GM23248 (cell line): ENCODE data around the gene CENPE. TPM values are rescaled to one million over a fixed set of nuclear protein-coding genes. Genes with fewer than 3 reads are reported as not detected.
A peak's percentile ranks its signal among the peaks of the same experiment; 100 is the strongest.

Experiments
- DNase-seq: peaks from one replicate; pipeline ENCODE4 v3.0.0-alpha.2; 2015
- H2AFZ ChIP-seq: fragments of 200-600 bp; sonication (generic); 2 replicates; pipeline ENCODE4 v1.6.1; 2016; ENCODE audit warnings: antibody characterized with exemption
- H3F3A ChIP-seq: fragments of 200-600 bp; sonication (generic); 2 replicates; pipeline ENCODE4 v1.6.1; 2016; ENCODE audit warnings: mild to moderate bottlenecking, antibody characterized with exemption, mixed run types; ENCODE audit not compliant: insufficient read depth
- H3K27ac ChIP-seq: fragments of 200-600 bp; sonication (generic); 2 replicates; pipeline ENCODE4 v1.5.1; 2016; ENCODE audit warnings: mild to moderate bottlenecking
- H3K27me3 ChIP-seq: fragments of 200-600 bp; sonication (generic); replicated peaks from 2 replicates; pipeline ENCODE4 v1.6.1; 2016; ENCODE audit warnings: mild to moderate bottlenecking; ENCODE audit not compliant: insufficient read depth
- H3K36me3 ChIP-seq: fragments of 200-600 bp; sonication (generic); 2 replicates; pipeline ENCODE4 v1.6.1; 2016; ENCODE audit warnings: low read depth, mild to moderate bottlenecking
- H3K4me1 ChIP-seq: fragments of 200-600 bp; sonication (generic); 2 replicates; pipeline ENCODE4 v1.6.1; 2016; ENCODE audit warnings: mild to moderate bottlenecking; ENCODE audit not compliant: insufficient read depth
- H3K4me2 ChIP-seq: fragments of 200-600 bp; sonication (generic); one replicate; pipeline ENCODE4 v1.6.1; 2016; ENCODE audit warnings: mild to moderate bottlenecking; ENCODE audit not compliant: unreplicated experiment
- H3K4me3 ChIP-seq: fragments of 200-600 bp; sonication (generic); 2 replicates; pipeline ENCODE4 v1.5.1; 2016; ENCODE audit warnings: mild to moderate bottlenecking
- H3K79me2 ChIP-seq: fragments of 200-600 bp; sonication (generic); 2 replicates; pipeline ENCODE4 v1.6.1; 2016; ENCODE audit warnings: mild to moderate bottlenecking; ENCODE audit not compliant: insufficient read depth
- H3K9ac ChIP-seq: fragments of 200-600 bp; sonication (generic); 2 replicates; pipeline ENCODE4 v1.6.1; 2016; ENCODE audit warnings: mild to moderate bottlenecking
- H3K9me2 ChIP-seq: fragments of 200-600 bp; sonication (generic); 2 replicates; pipeline ENCODE4 v1.6.1; 2016; ENCODE audit warnings: mixed run types, mild to moderate bottlenecking, moderate library complexity; ENCODE audit not compliant: insufficient read depth
- H3K9me3 ChIP-seq: fragments of 200-600 bp; sonication (generic); one replicate; pipeline ENCODE4 v1.6.1; 2017; ENCODE audit warnings: low read depth
- H4K20me1 ChIP-seq: fragments of 200-600 bp; sonication (generic); 2 replicates; pipeline ENCODE4 v1.6.0; 2016; ENCODE audit not compliant: insufficient read depth
- EZH2 ChIP-seq: fragments of 200-600 bp; sonication (generic); IDR thresholded peaks from 2 replicates; pipeline ENCODE4 v1.6.1; 2018; ENCODE audit warnings: antibody characterized with exemption, mild to moderate bottlenecking; ENCODE audit not compliant: insufficient read depth, poor library complexity, severe bottlenecking
- EZH2phosphoT487 ChIP-seq: fragments of 200-600 bp; sonication (generic); IDR thresholded peaks from 2 replicates; pipeline ENCODE4 v1.6.1; 2018; ENCODE audit warnings: antibody characterized with exemption, moderate library complexity, mild to moderate bottlenecking, low read depth; ENCODE audit not compliant: insufficient read depth
- WGBS, 2 experiments: methylation state at CpG; one replicate each; pipeline ENCODE4 v1.1.6; 2015 to 2017; ENCODE audit warnings: low lambda C conversion rate in 2 of 2, low coverage in 1 of 2; ENCODE audit errors: missing lambda C conversion rate in 2 of 2; 5-methylcytosine and 5-hydroxymethylcytosine counted together
- in situ Hi-C: fragments of 300-500 bp; cut with MboI; formaldehyde crosslinking; loops from 2 replicates; pipeline ENCODE4 v1.15.0; 2020
- polyA plus RNA-seq: library from polyadenylated mRNA; unstranded; fragments of >200 nt; fragmentation: Nextera tagmentation; extraction: Ambion mirVana; gene quantifications from 2 replicates; pipeline ENCODE4 v1.2.1, GENCODE V29; 2016
- total RNA-seq: library from RNA; depleted of rRNA; stranded (reverse); fragments of >200 nt; shearing (Covaris generic); gene quantifications from 2 replicates; pipeline ENCODE4 v1.2.3, GENCODE V29; 2014

Gene CENPE
- total and polyA plus RNA-seq, 2 experiments from 2014 or later, result 6.7 to 11.0 TPM

DNA sequence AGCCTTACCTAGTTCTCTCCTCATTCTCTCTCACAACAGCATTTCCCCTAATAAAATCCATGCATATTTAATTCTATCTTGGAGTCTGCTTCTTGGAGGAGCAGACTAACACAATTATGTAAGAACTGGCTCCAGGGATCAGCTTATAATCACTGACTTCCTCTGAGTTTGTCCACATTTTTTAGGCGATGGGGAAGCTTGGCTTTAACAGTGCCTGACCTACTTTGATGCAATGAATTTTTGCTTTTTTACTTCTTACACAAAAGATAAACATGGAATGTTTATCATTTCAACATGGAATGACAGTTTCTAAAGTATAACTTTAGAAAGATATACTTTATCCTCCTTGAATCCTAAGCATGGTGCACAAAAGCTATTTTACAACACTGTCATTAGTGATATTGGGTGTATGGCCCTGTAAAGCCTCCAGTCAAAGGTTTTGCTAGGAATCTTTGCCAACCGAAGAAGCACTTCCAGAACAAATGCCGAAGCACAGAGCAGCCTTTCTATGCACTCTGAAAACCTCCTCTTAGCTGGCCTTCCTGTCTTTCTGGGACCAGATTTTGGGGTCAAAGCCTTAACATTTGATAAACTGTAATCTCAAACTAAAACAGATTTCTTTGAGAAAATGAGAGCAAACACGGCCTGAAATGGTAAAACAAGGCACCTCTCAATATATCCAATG lies 99.2 kb downstream of the CENPE start:
- no peak for TF ChIP-seq EZH2
- no peak for TF ChIP-seq EZH2phosphoT487
- H4K20me1 ChIP-seq, result no peaks in the 10 kb centered on the region
- H3K27ac ChIP-seq, result peak overlapping the region; percentile 87
- WGBS, 2 experiments, result 1 to 4% methylated on average over 4 of the region's 4 CpGs
- peak overlapping the region; percentile 87 for H3K4me3 ChIP-seq
- no peaks in the 10 kb centered on the region for H3K9me3 ChIP-seq
- H3F3A ChIP-seq, result peaks cover 14% of the 10 kb centered on the region; the same call in 1 of the 2 replicates
- peak; percentile 53 for DNase-seq
- H3K4me2 ChIP-seq, result peak overlapping the region; percentile 99
- H3K9ac ChIP-seq, result peak overlapping the region; percentile 89
- H3K9me2 ChIP-seq, result no peaks in the 10 kb centered on the region
- no peaks in the 10 kb centered on the region for H3K36me3 ChIP-seq
- in situ Hi-C loops, result no loop called here
- H2AFZ ChIP-seq, result peak overlapping the region; percentile 92
- H3K4me1 ChIP-seq, result peaks cover 13% of the 10 kb centered on the region
- H3K79me2 ChIP-seq, result peaks cover 35% of the 10 kb centered on the region
- H3K27me3 ChIP-seq, result no peaks in the 10 kb centered on the region

DNA sequence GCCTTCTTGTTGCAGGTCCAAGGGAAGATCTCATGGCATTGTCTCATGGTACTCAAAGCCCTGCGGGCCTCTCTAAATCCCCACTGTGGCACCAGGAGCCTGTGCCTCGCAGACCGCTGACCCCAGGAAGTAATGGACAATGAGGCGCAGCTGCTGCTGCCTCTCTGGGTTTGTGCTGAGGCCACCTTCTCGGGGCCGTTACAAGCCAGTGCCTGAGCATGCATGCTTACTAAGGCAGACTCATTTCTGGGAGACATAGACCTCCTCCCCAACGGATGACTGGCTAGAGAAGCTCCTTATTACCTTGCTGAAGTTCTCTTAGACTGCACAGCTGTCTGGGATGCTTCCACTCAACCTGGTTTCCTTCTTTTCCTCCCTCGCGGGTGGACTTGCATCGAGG lies 99.8 kb downstream of the CENPE start:
- in situ Hi-C loops, result no loop called here
- H3K4me2 ChIP-seq, result peak overlapping the region; percentile 99
- peak overlapping the region; percentile 89 for H3K9ac ChIP-seq

DNA sequence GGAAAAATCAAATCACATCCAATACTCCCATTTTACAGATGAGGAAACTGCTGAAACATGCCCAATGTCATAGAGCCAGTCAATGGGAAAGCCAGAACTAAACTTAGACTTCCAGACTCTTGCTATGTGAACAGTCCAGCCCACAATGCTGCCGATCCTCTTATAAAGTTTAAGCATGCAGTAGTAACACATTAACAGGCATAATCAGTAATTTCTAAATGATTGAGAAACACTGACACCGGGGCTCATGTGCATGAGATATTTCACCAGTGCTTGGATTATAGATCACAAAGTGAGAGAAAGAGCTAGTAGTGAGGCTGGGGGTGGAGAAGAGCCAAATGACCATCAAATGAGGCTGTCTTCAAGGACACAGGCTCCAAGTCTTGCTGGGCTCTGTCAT lies 101.0 kb downstream of the CENPE start:
- DNase-seq, result no peak
- Histone ChIP-seq H3K9ac (no peak overlapping the region), H3K36me3 (no peaks in the 10 kb centered on the region), H4K20me1 (no peaks in the 10 kb centered on the region), H3K4me3 (no peak overlapping the region), H3F3A (peaks cover 21% of the 10 kb centered on the region; the same call in 1 of the 2 replicates), H3K9me3 (no peaks in the 10 kb centered on the region), H3K9me2 (no peaks in the 10 kb centered on the region), H3K79me2 (peaks cover 35% of the 10 kb centered on the region), H3K27me3 (no peaks in the 10 kb centered on the region), H3K4me2 (no peak overlapping the region), H2AFZ (no peak overlapping the region), H3K4me1 (peaks cover 13% of the 10 kb centered on the region), H3K27ac (no peak overlapping the region)
- TF ChIP-seq EZH2phosphoT487 (no peak), EZH2 (no peak)
- in situ Hi-C loops, result no loop called here
- WGBS, 2 experiments, result 74 to 79% methylated on average over 2 of the region's 2 CpGs

More for the DNA sequence above, 99.8 kb downstream of the CENPE start:
- peaks cover 13% of the 10 kb centered on the region for H3K4me1 ChIP-seq
- H3F3A ChIP-seq, result peaks cover 14% of the 10 kb centered on the region; the same call in 1 of the 2 replicates
- peak overlapping the region; percentile 92 for H2AFZ ChIP-seq
- no peaks in the 10 kb centered on the region for H3K36me3 ChIP-seq
- peak overlapping the region; percentile 87 for H3K4me3 ChIP-seq
- 44 to 45% methylated on average over 10 of the region's 10 CpGs for WGBS, 2 experiments
- no peaks in the 10 kb centered on the region for H3K27me3 ChIP-seq
- peak overlapping the region; percentile 87 for H3K27ac ChIP-seq
- H3K9me2 ChIP-seq, result no peaks in the 10 kb centered on the region
- DNase-seq, result peak; percentile 46
- H3K9me3 ChIP-seq, result no peaks in the 10 kb centered on the region
- TF ChIP-seq EZH2 (no peak), EZH2phosphoT487 (no peak)
- H3K79me2 ChIP-seq, result peaks cover 35% of the 10 kb centered on the region
- H4K20me1 ChIP-seq, result no peaks in the 10 kb centered on the region

DNA sequence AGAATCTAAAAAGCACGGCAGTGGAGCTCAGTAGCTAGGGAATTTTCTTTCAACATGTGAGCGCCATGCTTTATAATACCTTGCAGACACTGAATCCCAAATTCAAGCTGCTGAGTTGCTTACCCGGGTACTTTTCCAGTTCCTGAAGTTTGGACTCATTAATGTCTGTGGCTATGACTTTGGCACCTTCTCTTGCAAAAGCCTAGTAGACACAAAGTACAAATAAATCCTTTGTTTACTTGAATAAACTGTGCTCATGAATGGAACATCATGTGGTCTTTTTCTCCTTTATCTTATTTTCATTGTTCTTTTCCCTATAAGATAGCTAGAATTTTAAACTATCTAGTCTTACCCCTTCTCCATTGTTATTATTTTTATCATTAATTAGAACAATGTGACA lies 103.1 kb downstream of the CENPE start:
- Histone ChIP-seq H3K4me3 (no peak overlapping the region), H3K4me2 (no peak overlapping the region), H3K79me2 (peaks cover 35% of the 10 kb centered on the region), H4K20me1 (no peaks in the 10 kb centered on the region), H3F3A (peaks cover 21% of the 10 kb centered on the region; the same call in 1 of the 2 replicates), H3K36me3 (peaks cover 8% of the 10 kb centered on the region; the same call in 1 of the 2 replicates), H3K27ac (no peak overlapping the region), H2AFZ (no peak overlapping the region), H3K9ac (no peak overlapping the region), H3K4me1 (peaks cover 13% of the 10 kb centered on the region), H3K9me3 (no peaks in the 10 kb centered on the region), H3K27me3 (no peaks in the 10 kb centered on the region), H3K9me2 (no peaks in the 10 kb centered on the region)
- in situ Hi-C loops, result no loop called here
- WGBS, 2 experiments, result 52 to 54% methylated on average over 3 of the region's 3 CpGs
- no peak for DNase-seq
- no peak for TF ChIP-seq EZH2phosphoT487
- TF ChIP-seq EZH2, result no peak
